Hepatocyte (in vitro differentiated cells): ENCODE measurements around the gene EDA. TPM values are rescaled to one million over a fixed set of nuclear protein-coding genes. Genes with fewer than 3 reads are reported as not detected.

ENCODE experiments used
- DNase-seq: peaks from one replicate; pipeline ENCODE4 v3.0.0-alpha.2; 2016; ENCODE audit warnings: low spot score
- H2AFZ ChIP-seq: fragments of 200-600 bp; sonication (generic); 2 replicates; pipeline ENCODE4 v1.6.0; 2016; ENCODE audit warnings: antibody characterized with exemption, mild to moderate bottlenecking
- H3K27ac ChIP-seq: fragments of 200-600 bp; sonication (generic); 2 replicates; pipeline ENCODE4 v1.5.1; 2016; ENCODE audit warnings: mild to moderate bottlenecking
- H3K27me3 ChIP-seq: fragments of 200-600 bp; sonication (generic); 2 replicates; pipeline ENCODE4 v1.6.1; 2016
- H3K36me3 ChIP-seq: fragments of 200-600 bp; sonication (generic); replicated peaks from 2 replicates; pipeline ENCODE4 v1.5.1; 2016; ENCODE audit warnings: low read depth; ENCODE audit not compliant: insufficient read depth
- H3K4me1 ChIP-seq: fragments of 200-600 bp; sonication (generic); 2 replicates; pipeline ENCODE4 v1.5.1; 2016; ENCODE audit warnings: mild to moderate bottlenecking, moderate library complexity; ENCODE audit not compliant: insufficient read depth
- H3K4me2 ChIP-seq: fragments of 200-600 bp; sonication (generic); 2 replicates; pipeline ENCODE4 v1.6.0; 2016
- H3K4me3 ChIP-seq: fragments of 200-600 bp; sonication (generic); 2 replicates; pipeline ENCODE4 v1.5.1; 2016; ENCODE audit warnings: mild to moderate bottlenecking
- H3K79me2 ChIP-seq: fragments of 200-600 bp; sonication (generic); 2 replicates; pipeline ENCODE4 v1.6.0; 2017; ENCODE audit warnings: mild to moderate bottlenecking
- H3K9me2 ChIP-seq: fragments of 200-600 bp; sonication (generic); replicated peaks from 2 replicates; pipeline ENCODE4 v1.6.0; 2017; ENCODE audit warnings: mild to moderate bottlenecking; ENCODE audit not compliant: insufficient read depth
- H3K9me3 ChIP-seq: fragments of 200-600 bp; sonication (generic); 2 replicates; pipeline ENCODE4 v1.5.1; 2016; ENCODE audit warnings: low read depth, mild to moderate bottlenecking
- H4K20me1 ChIP-seq: fragments of 200-600 bp; sonication (generic); 2 replicates; pipeline ENCODE4 v1.6.0; 2016; ENCODE audit warnings: mild to moderate bottlenecking; ENCODE audit not compliant: insufficient read depth, poor library complexity, severe bottlenecking
- CTCF ChIP-seq: fragments of 200-600 bp; sonication (generic); IDR thresholded peaks from 2 replicates; pipeline ENCODE4 v1.5.1; 2016; ENCODE audit warnings: antibody characterized with exemption, mild to moderate bottlenecking; ENCODE audit not compliant: poor library complexity
- EZH2 ChIP-seq: fragments of 200-600 bp; sonication (generic); IDR thresholded peaks from 2 replicates; pipeline ENCODE4 v1.6.1; 2016; ENCODE audit warnings: antibody characterized with exemption, mild to moderate bottlenecking, borderline replicate concordance
- EZH2phosphoT487 ChIP-seq: fragments of 200-600 bp; sonication (generic); IDR thresholded peaks from one replicate; pipeline ENCODE4 v1.6.1; 2018; ENCODE audit warnings: antibody characterized with exemption, mild to moderate bottlenecking, low read depth, moderate library complexity; ENCODE audit not compliant: unreplicated experiment, severe bottlenecking
- WGBS: methylation state at CpG from one replicate; pipeline ENCODE4 v1.1.6; 2016; ENCODE audit warnings: low lambda C conversion rate; ENCODE audit errors: missing lambda C conversion rate; 5-methylcytosine and 5-hydroxymethylcytosine counted together
- polyA plus RNA-seq: library from polyadenylated mRNA; unstranded; fragments of >200 nt; fragmentation: Nextera tagmentation; extraction: Ambion mirVana; gene quantifications from 2 replicates; pipeline ENCODE4 v1.2.1, GENCODE V29; 2016
- total RNA-seq: library from RNA; depleted of rRNA; stranded (reverse); fragments of >200 nt; gene quantifications from 2 replicates; pipeline ENCODE4 v1.2.3, GENCODE V29; 2014

Gene EDA
- total and polyA plus RNA-seq, 2 experiments from 2014 or later = 4.7 to 19.1 TPM

- WGBS = 89% methylated on average over 7 of the region's 7 CpGs
- H2AFZ ChIP-seq = no peak overlapping the region
- no peaks in the 10 kb centered on the region for H3K9me3 ChIP-seq
- H3K27ac ChIP-seq = no peak overlapping the region
- no peak for TF ChIP-seq CTCF
- no peak for TF ChIP-seq EZH2phosphoT487
- no peak for TF ChIP-seq EZH2
- H3K79me2 ChIP-seq = no peaks in the 10 kb centered on the region
- H4K20me1 ChIP-seq = no peaks in the 10 kb centered on the region
- no peaks in the 10 kb centered on the region for H3K27me3 ChIP-seq
- no peak for DNase-seq
- H3K9me2 ChIP-seq = no peaks in the 10 kb centered on the region
- no peaks in the 10 kb centered on the region for H3K4me1 ChIP-seq
- no peaks in the 10 kb centered on the region for H3K36me3 ChIP-seq
- no peak overlapping the region for H3K4me2 ChIP-seq
- no peak overlapping the region for H3K4me3 ChIP-seq
Measured at GRCh38 chrX:70066646-70067045, 450.7 kb downstream of the EDA start.

GRCh38 chrX:70079297-70079696, 463.4 kb downstream of the EDA start:
- H3K79me2 ChIP-seq = no peaks in the 10 kb centered on the region
- H2AFZ ChIP-seq = no peak overlapping the region
- no peak for DNase-seq
- H4K20me1 ChIP-seq = no peaks in the 10 kb centered on the region
- H3K4me1 ChIP-seq = no peaks in the 10 kb centered on the region
- H3K9me2 ChIP-seq = no peaks in the 10 kb centered on the region
- no peaks in the 10 kb centered on the region for H3K27me3 ChIP-seq
- WGBS = 79% methylated on average over 5 of the region's 5 CpGs
- no peak overlapping the region for H3K4me2 ChIP-seq
- no peaks in the 10 kb centered on the region for H3K9me3 ChIP-seq
- H3K4me3 ChIP-seq = no peak overlapping the region
- TF ChIP-seq EZH2 = no peak
- no peaks in the 10 kb centered on the region for H3K36me3 ChIP-seq
- no peak overlapping the region for H3K27ac ChIP-seq

GRCh38 chrX:70079870-70080269, 464.0 kb downstream of the EDA start:
- DNase-seq = no peak
- no peak overlapping the region for H2AFZ ChIP-seq
- no peaks in the 10 kb centered on the region for H4K20me1 ChIP-seq
- H3K4me1 ChIP-seq = no peaks in the 10 kb centered on the region
- H3K9me2 ChIP-seq = no peaks in the 10 kb centered on the region
- no peak overlapping the region for H3K4me2 ChIP-seq
- H3K27ac ChIP-seq = no peak overlapping the region
- H3K36me3 ChIP-seq = no peaks in the 10 kb centered on the region
- WGBS = 57% methylated on average over 3 of the region's 3 CpGs
- H3K9me3 ChIP-seq = no peaks in the 10 kb centered on the region
- no peak for TF ChIP-seq CTCF
- TF ChIP-seq EZH2 = no peak
- TF ChIP-seq EZH2phosphoT487 = no peak
- H3K4me3 ChIP-seq = no peak overlapping the region
- no peaks in the 10 kb centered on the region for H3K79me2 ChIP-seq
- H3K27me3 ChIP-seq = no peaks in the 10 kb centered on the region

GRCh38 chrX:70082723-70083122, 466.8 kb downstream of the EDA start:
- no peak overlapping the region for H2AFZ ChIP-seq
- H4K20me1 ChIP-seq = no peaks in the 10 kb centered on the region
- no peaks in the 10 kb centered on the region for H3K36me3 ChIP-seq
- H3K4me2 ChIP-seq = no peak overlapping the region
- no peaks in the 10 kb centered on the region for H3K79me2 ChIP-seq
- no peak overlapping the region for H3K4me3 ChIP-seq
- no peaks in the 10 kb centered on the region for H3K9me2 ChIP-seq
- no peak overlapping the region for H3K27ac ChIP-seq
- DNase-seq = no peak
- WGBS = 69% methylated on average over 4 of the region's 4 CpGs
- no peaks in the 10 kb centered on the region for H3K27me3 ChIP-seq
- H3K9me3 ChIP-seq = no peaks in the 10 kb centered on the region
- TF ChIP-seq EZH2phosphoT487 (no peak), CTCF (no peak), EZH2 (no peak)
- H3K4me1 ChIP-seq = peaks cover 3% of the 10 kb centered on the region
